ENCODE data around the gene SOAT1. TPM values are rescaled to one million over a fixed set of nuclear protein-coding genes. Genes with fewer than 3 reads are reported as not detected.

Gene SOAT1
- total RNA-seq, 4 donors from 2014 or later = 1.7 to 8.0 (median 4.9) TPM

GRCh38 chr1:179334440-179334839 lies 40.8 kb downstream of the SOAT1 start:
- peaks cover 0 to 13% (median 0%) of the 10 kb centered on the region in 3 donors for H3K36me3 ChIP-seq
- H3K27ac ChIP-seq = no peak overlapping the region
- H3K27me3 ChIP-seq = no peaks in the 10 kb centered on the region
- H3K4me1 ChIP-seq = no peaks in the 10 kb centered on the region
- DNase-seq = no peak
- no peak overlapping the region for H3K4me3 ChIP-seq
- intact Hi-C loops (cut with DNase I) = no loop called here
- H3K9me3 ChIP-seq = peaks cover 0 to 7% (median 0%) of the 10 kb centered on the region in 3 donors
- no peak for TF ChIP-seq POLR2A (IDR thresholded peaks at IDR 0.05)
- no peak for TF ChIP-seq CTCF (IDR thresholded peaks at IDR 0.05)
- 88 to 97% methylated on average over 4 of the region's 4 CpGs for WGBS, 2 donors

- Histone ChIP-seq H3K27ac (no peak overlapping the region), H3K9me3 (no peaks in the 10 kb centered on the region), H3K4me3 (no peak overlapping the region), H3K4me1 (no peaks in the 10 kb centered on the region), H3K27me3 (no peaks in the 10 kb centered on the region), H3K36me3 (peaks cover 0 to 36% (median 0%) of the 10 kb centered on the region in 3 donors)
- DNase-seq = no peak
- WGBS, 2 donors = 83 to 92% methylated on average over 2 of the region's 2 CpGs
- intact Hi-C loops (cut with DNase I) = no loop called here
- TF ChIP-seq POLR2A (IDR thresholded peaks at IDR 0.05) = no peak
- TF ChIP-seq CTCF (IDR thresholded peaks at IDR 0.05) = no peak
Measured at GRCh38 chr1:179337288-179337687, 43.7 kb downstream of the SOAT1 start.

GRCh38 chr1:179337942-179338560 lies 44.5 kb downstream of the SOAT1 start:
- H3K27ac ChIP-seq = no peak overlapping the region
- no peaks in the 10 kb centered on the region for H3K4me1 ChIP-seq
- H3K36me3 ChIP-seq = peaks cover 0 to 43% (median 0%) of the 10 kb centered on the region in 3 donors
- TF ChIP-seq POLR2A (IDR thresholded peaks at IDR 0.05) (no peak), CTCF (IDR thresholded peaks at IDR 0.05) (no peak)
- no peaks in the 10 kb centered on the region for H3K9me3 ChIP-seq
- no peaks in the 10 kb centered on the region for H3K27me3 ChIP-seq
- WGBS, 2 donors = 81 to 83% methylated on average over 4 to 5 of the region's 5 CpGs
- intact Hi-C loops (cut with DNase I) = no loop called here
- no peak overlapping the region for H3K4me3 ChIP-seq
- no peak for DNase-seq

- no peak for TF ChIP-seq POLR2A (IDR thresholded peaks at IDR 0.05)
- no peak for TF ChIP-seq CTCF (IDR thresholded peaks at IDR 0.05)
- intact Hi-C loops (cut with DNase I) = no loop called here
- Histone ChIP-seq H3K27me3 (no peaks in the 10 kb centered on the region), H3K27ac (no peak overlapping the region), H3K4me1 (no peaks in the 10 kb centered on the region), H3K36me3 (peaks cover 0 to 62% (median 0%) of the 10 kb centered on the region in 3 donors), H3K4me3 (no peak overlapping the region), H3K9me3 (no peaks in the 10 kb centered on the region)
- DNase-seq = no peak
- 74 to 82% methylated on average over 5 of the region's 5 CpGs for WGBS, 2 donors
Measured at GRCh38 chr1:179340918-179341317, 47.3 kb downstream of the SOAT1 start.

GRCh38 chr1:179341943-179342547 lies 48.4 kb downstream of the SOAT1 start:
- TF ChIP-seq CTCF (IDR thresholded peaks at IDR 0.05) (no peak), POLR2A (IDR thresholded peaks at IDR 0.05) (no peak)
- Histone ChIP-seq H3K4me1 (no peaks in the 10 kb centered on the region), H3K27me3 (no peaks in the 10 kb centered on the region), H3K27ac (no peak overlapping the region), H3K4me3 (no peak overlapping the region), H3K36me3 (peaks cover 0 to 72% (median 0%) of the 10 kb centered on the region in 3 donors), H3K9me3 (no peaks in the 10 kb centered on the region)
- 89 to 92% methylated on average over 4 of the region's 4 CpGs for WGBS, 2 donors
- no peak for DNase-seq
- intact Hi-C loops (cut with DNase I) = no loop called here

Measured in esophagus squamous epithelium (tissue), 5 donors.